IMR-90 (cell line): ENCODE results near the gene CDT1.

Experiments
- CEBPB ChIP-seq: IDR thresholded peaks from 2 replicates; pipeline ENCODE4 v1.6.1; 2012; ENCODE audit warnings: low read depth, low read length, improper control_type of control experiment
- CTCF ChIP-seq: conservative IDR thresholded peaks from 2 replicates; pipeline ENCODE4 v1.5.1; 2012; ENCODE audit warnings: mild to moderate bottlenecking, low read depth, low read length, improper control_type of control experiment
- FOS ChIP-seq: fragments of 150-350 bp; IDR thresholded peaks from 2 replicates; pipeline ENCODE4 v1.6.1; 2016; ENCODE audit warnings: low read depth, low read length
- MAFK ChIP-seq: IDR thresholded peaks from 2 replicates; pipeline ENCODE4 v1.6.1; 2012; ENCODE audit warnings: low read depth, low read length, improper control_type of control experiment
- MAZ ChIP-seq: IDR thresholded peaks from 2 replicates; pipeline ENCODE4 v1.6.1; 2012; ENCODE audit warnings: low read depth, mild to moderate bottlenecking, low read length, improper control_type of control experiment, moderate library complexity, borderline replicate concordance
- POLR2A ChIP-seq: IDR thresholded peaks from 2 replicates; pipeline ENCODE4 v1.6.1; 2012; ENCODE audit warnings: mild to moderate bottlenecking, low read depth, low read length
- RCOR1 ChIP-seq: IDR thresholded peaks from 2 replicates; pipeline ENCODE4 v1.6.1; 2012; ENCODE audit warnings: mild to moderate bottlenecking, low read length, improper control_type of control experiment; ENCODE audit not compliant: insufficient replicate concordance
- RFX5 ChIP-seq: IDR thresholded peaks from 2 replicates; pipeline ENCODE4 v1.8.0; 2012; ENCODE audit warnings: low read depth, mild to moderate bottlenecking, low read length, moderate library complexity

GRCh38 chr16:88835383-88835782, 31.8 kb downstream of the CDT1 start:
- TF ChIP-seq CTCF (no peak), RCOR1 (no peak), POLR2A (no peak), MAFK (no peak), CEBPB (no peak), RFX5 (no peak), MAZ (no peak), FOS (no peak)
